HG02610 (cell line): ENCODE measurements around the gene ETAA1.

Experiments
- ATAC-seq: cut with Tn5 transposase; IDR thresholded peaks from one replicate; pipeline ENCODE4 v1.9.1; 2021; ENCODE audit warnings: mild to moderate bottlenecking, moderate library complexity; ENCODE audit not compliant: unreplicated experiment

ETAA1 gene

GRCh38 chr2:67397143-67397986, at the start of gene ETAA1:
Gene ETAA1 (plus strand): TSS chr2:67397333. CDS start chr2:67397449, 116 bp downstream.
- peak; percentile 100 for ATAC-seq

- ATAC-seq: no peak
Measured at GRCh38 chr2:67366832-67367412, 30.2 kb upstream of the ETAA1 start.

GRCh38 chr2:67374481-67374880, 22.7 kb upstream of the ETAA1 start:
- no peak for ATAC-seq

GRCh38 chr2:67374949-67375348, 22.2 kb upstream of the ETAA1 start:
- no peak for ATAC-seq

- no peak for ATAC-seq
Measured at GRCh38 chr2:67378555-67378954, 18.6 kb upstream of the ETAA1 start.

GRCh38 chr2:67379048-67379447, 18.1 kb upstream of the ETAA1 start:
- ATAC-seq: no peak

- peak; percentile 75 for ATAC-seq
Measured at GRCh38 chr2:67384123-67384822, 12.9 kb upstream of the ETAA1 start.

GRCh38 chr2:67388680-67389079, 8.5 kb upstream of the ETAA1 start:
- no peak for ATAC-seq

GRCh38 chr2:67389286-67389685, 7.8 kb upstream of the ETAA1 start:
- ATAC-seq: no peak

- ATAC-seq: no peak
Measured at GRCh38 chr2:67389788-67390187, 7.3 kb upstream of the ETAA1 start.

- ATAC-seq: no peak
Measured at GRCh38 chr2:67393237-67393636, 3.9 kb upstream of the ETAA1 start.

GRCh38 chr2:67394734-67395133, 2.4 kb upstream of the ETAA1 start:
- ATAC-seq: no peak

- no peak for ATAC-seq
Measured at GRCh38 chr2:67399144-67399543, 2.0 kb downstream of the ETAA1 start.

GRCh38 chr2:67399831-67400489, 2.8 kb downstream of the ETAA1 start:
- ATAC-seq: no peak

GRCh38 chr2:67400560-67401485, 3.7 kb downstream of the ETAA1 start:
- ATAC-seq: no peak

- no peak for ATAC-seq
Measured at GRCh38 chr2:67408346-67408745, 11.2 kb downstream of the ETAA1 start.

GRCh38 chr2:67412424-67412823, 15.3 kb downstream of the ETAA1 start:
- no peak for ATAC-seq

- ATAC-seq: no peak
Measured at GRCh38 chr2:67414867-67415266, 17.7 kb downstream of the ETAA1 start.

GRCh38 chr2:67416136-67416535, 19.0 kb downstream of the ETAA1 start:
- no peak for ATAC-seq

- no peak for ATAC-seq
Measured at GRCh38 chr2:67423489-67423888, 26.4 kb downstream of the ETAA1 start.
